ENCODE data around the gene FAM151B.
"Not testable (repeated sequence)": the region's sequence is repeated elsewhere in the genome, so short reads cannot be mapped to it uniquely, and the experiment has no call there.

FAM151B gene

DNA sequence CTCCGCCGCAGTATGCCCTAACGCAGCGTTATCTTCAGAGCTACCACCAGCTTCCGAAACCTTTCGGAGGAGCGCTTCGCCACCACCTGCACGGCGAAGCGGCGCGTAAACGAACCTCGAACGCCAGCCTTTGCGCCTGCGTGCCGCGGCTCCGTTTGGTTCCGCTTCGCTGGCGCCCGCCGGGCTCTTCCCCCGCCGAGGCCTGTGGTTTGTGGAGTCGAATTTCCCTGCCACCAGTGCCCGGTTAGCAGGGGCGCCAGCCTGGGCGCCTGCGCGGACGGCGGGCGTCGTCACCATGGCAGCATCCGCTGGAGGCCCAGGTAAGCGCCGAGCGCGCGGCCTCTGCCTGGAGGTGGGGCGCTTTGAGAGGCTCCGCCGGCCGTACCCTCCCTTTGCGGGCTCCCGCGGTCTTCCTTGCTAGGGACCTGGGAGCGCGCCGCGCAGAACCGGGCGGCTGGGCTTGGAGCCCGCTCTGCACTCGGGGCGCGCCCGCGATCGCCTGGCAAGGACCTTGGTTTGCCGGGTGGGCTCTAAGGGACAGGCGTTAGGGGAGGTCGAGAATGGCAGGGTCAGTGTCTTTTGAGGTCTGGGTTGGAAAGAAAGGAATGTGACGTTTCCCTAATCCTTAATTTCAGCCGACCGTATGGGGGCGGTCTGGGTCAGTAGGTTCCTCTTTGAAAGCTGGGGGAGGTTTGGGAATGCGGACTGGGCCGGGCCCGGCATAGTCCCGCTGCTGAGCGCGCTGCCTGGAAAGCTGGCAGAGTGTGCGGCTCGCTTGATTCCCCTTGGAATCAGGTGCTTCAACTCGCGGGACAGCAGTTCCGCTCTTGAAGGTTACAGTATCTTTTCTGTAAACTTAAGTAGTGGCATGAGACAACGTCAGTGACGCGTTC is at the start of gene FAM151B:
TSS of gene FAM151B (plus strand) at position 272 of the 893 bp plus-strand sequence. CDS start at position 296, 24 bp downstream.
- peak; percentile 88 to 96 for DNase-seq

DNA sequence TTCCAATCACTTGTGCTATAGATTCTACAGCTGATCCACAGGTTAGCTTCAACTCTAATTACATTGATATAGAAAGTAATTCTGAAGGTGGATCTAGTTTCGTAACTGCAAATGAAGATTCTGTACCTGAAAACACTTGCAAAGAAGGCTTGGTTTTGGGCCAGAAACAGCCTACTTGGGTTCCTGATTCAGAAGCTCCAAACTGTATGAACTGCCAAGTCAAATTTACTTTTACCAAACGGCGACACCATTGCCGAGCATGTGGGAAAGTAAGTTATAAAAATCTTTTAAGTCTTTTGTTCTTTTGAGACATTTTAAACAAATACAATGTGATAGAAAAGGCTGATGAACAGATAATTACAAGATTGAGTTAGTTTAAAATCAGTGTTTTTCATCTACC is 49.2 kb upstream of the FAM151B start:
- DNase-seq, result no peak

DNA sequence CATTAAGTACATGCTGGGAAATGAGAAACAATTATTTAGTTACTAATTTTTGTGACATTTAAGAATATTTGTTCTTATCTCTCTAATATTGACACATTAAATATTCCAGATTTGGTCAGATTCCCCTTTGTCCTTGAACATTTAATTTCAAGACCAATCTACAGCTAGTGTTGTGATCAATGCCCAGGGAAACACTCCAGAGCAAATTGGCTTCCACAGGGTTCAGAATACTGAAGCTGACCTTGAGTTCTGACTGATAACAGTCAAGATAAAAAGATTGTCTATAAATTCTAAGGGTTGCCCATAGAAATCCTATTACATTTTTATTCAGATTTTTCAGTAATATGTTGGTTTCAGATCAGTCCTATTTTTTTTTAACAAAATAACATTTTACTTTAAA is 48.7 kb upstream of the FAM151B start:
- DNase-seq, result no peak

- DNase-seq, result no peak
Measured at GRCh38 chr5:80442742-80443141, 45.2 kb upstream of the FAM151B start.

GRCh38 chr5:80453366-80453765 is 34.5 kb upstream of the FAM151B start:
- DNase-seq, result no peak

GRCh38 chr5:80463269-80463668 is 24.6 kb upstream of the FAM151B start:
- DNase-seq, result no peak

GRCh38 chr5:80466669-80467485 is 21.0 kb upstream of the FAM151B start:
- no peak for DNase-seq

- DNase-seq, result no peak
Measured at GRCh38 chr5:80468131-80468530, 19.8 kb upstream of the FAM151B start.

GRCh38 chr5:80470631-80471030 is 17.3 kb upstream of the FAM151B start:
- DNase-seq, result not testable (repeated sequence)

DNA sequence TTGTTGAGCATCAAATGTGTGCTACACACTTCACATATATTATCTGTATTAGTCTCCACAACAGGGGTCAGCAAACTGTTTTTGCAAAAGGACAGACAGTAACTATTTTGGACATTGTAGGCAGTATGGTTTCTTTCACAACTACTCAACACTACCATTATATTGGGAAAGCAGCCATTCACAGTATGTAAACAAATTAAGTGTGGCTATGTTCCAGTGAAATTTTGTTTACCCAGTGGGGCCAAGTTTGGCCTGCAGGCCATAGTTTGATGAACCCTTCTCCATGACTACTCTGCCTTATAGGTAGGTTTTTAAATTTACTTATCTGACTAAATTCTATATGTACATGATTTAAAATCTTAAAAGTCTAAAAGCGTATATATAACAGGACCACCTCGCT is 13.0 kb upstream of the FAM151B start:
- no peak for DNase-seq

- no peak for DNase-seq
Measured at GRCh38 chr5:80479713-80480112, 8.2 kb upstream of the FAM151B start.

DNA sequence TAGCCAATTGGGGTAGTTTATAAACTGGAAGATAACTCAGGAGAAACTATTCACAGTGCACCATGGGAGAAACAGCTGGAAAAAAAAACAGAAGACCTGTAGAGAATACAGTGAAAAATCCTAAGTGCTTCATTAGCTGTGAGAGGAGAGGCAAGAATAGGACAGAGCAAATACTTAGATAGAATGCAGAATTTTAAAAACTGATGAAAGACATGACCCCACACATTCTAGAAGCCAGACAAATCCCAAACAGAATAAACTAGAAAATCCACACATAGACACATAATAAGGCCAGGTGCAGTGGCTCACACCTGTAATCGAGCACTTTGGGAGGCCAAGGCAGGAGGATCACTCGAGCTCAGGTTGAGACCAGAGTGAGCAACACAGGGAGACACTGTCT is 7.5 kb upstream of the FAM151B start:
- no peak for DNase-seq

GRCh38 chr5:80481019-80481893 is 6.6 kb upstream of the FAM151B start:
- peak; percentile 1 to 46 for DNase-seq

DNA sequence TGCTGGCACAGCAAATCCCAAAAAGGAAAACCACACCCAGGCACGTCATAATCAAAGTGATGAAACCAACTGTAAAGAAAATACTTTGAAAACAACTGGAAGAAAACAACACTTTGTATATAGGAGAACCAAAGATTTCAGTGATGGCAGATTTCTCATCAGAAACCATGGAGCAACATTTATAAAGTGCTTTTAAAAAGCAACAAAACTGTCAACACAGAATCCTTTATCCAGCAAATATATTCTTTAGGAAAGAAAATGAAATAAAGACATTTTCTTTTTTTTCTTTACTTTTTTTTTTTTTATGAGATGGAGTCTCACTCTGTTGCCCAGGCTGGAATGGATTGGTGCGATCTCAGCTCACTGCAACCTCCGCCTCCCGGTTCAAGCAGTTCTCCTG is 5.3 kb upstream of the FAM151B start:
- no peak for DNase-seq

GRCh38 chr5:80483636-80484232 is 4.2 kb upstream of the FAM151B start:
- no peak for DNase-seq

GRCh38 chr5:80487444-80487828 is 464 bp upstream of the FAM151B start:
- DNase-seq, result no peak

DNA sequence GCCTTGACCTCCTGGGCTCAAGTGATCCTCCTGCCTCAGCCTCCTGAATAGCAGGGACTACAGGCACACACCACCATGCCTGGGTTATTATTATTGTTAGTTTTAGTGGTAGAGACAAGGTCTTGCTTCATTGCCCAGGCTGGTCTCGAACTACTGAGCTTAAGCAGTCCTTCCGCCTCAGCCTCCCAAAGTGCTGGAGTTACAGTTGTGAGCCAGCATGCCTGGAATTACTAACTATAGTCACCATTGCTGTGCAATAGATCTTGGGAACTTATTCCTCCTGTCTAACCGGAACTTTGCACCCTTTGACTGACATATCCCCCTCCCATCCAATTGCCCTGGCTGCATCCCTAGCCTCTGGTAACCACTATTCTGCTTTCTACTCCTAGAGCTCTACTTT is 3.4 kb downstream of the FAM151B start:
- no peak for DNase-seq

- DNase-seq, result no peak
Measured at GRCh38 chr5:80492741-80493140, 4.8 kb downstream of the FAM151B start.

GRCh38 chr5:80493443-80493842 is 5.5 kb downstream of the FAM151B start:
- DNase-seq, result not testable (repeated sequence)

- no peak for DNase-seq
Measured at GRCh38 chr5:80495891-80496290, 8.0 kb downstream of the FAM151B start.

- no peak for DNase-seq
Measured at GRCh38 chr5:80502800-80503199, 14.9 kb downstream of the FAM151B start.

DNA sequence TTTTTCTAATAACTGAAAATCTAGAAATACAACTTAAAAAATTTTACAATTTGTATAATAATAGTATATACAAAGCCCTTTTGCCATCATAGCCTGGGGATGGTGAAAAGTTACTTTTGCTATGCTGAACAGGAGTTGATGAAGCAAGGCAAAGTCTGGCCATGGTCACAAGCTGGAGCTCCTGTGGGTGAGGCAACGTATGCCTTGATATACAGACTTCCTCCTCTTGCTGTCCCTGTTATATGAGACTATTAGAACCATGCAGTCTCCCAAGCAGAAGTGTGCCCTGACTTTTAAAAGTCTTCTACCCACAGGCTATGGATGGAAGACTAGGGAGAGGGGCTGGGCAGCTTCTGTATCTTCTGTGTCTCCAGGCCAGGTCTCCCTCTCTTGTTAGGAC is 15.7 kb downstream of the FAM151B start:
- DNase-seq, result no peak

DNA sequence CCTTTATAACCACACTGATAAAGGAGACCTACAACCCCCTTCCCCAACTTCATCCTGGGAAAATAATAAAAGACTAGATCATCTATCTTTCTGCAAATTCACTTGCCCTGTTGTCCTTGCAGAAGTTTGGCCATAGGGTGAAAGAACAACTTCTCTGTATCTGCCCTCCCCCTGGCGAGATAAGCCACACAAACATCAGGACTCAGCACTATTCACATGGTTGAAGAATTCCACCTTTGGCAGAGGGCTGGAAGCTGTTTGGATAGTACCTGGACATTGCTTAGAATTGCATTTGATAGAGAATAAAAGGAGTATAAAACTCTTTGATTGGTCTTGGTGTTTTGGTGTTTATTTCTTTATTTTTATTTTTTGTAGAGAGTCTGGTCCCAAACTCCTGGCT is 16.9 kb downstream of the FAM151B start:
- DNase-seq, result no peak

Measured in NCI-H526 (cell line).